ENCODE data around the gene SLC25A39. TPM values are rescaled to one million over a fixed set of nuclear protein-coding genes. Genes with fewer than 3 reads are reported as not detected.

The SLC25A39 gene
- polyA plus RNA-seq, 1 experiment = 84.5 TPM

- H3K4me3 ChIP-seq (ENCODE audit: low read depth, low read length) = peak within 1 kb of the TSS; percentile 74
- TF ChIP-seq, protein P1, sequence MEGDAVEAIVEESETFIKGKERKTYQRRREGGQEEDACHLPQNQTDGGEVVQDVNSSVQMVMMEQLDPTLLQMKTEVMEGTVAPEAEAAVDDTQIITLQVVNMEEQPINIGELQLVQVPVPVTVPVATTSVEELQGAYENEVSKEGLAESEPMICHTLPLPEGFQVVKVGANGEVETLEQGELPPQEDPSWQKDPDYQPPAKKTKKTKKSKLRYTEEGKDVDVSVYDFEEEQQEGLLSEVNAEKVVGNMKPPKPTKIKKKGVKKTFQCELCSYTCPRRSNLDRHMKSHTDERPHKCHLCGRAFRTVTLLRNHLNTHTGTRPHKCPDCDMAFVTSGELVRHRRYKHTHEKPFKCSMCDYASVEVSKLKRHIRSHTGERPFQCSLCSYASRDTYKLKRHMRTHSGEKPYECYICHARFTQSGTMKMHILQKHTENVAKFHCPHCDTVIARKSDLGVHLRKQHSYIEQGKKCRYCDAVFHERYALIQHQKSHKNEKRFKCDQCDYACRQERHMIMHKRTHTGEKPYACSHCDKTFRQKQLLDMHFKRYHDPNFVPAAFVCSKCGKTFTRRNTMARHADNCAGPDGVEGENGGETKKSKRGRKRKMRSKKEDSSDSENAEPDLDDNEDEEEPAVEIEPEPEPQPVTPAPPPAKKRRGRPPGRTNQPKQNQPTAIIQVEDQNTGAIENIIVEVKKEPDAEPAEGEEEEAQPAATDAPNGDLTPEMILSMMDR (IDR thresholded peaks at IDR 0.05; ENCODE audit: insufficient read depth, low read depth, low read length) = peak; percentile 22; the same call in 1 of the 2 replicates
- CTCF ChIA-PET = interaction anchor here (0.5 to 6.2 kb wide), 26 partner anchors 8 to 764 kb away, joined by 3 to 69 read pairs (median 4); partner anchors contain the start of genes ASB16, GPATCH8 and GRN
- H3K27me3 ChIP-seq (ENCODE audit: control insufficient read depth, insufficient read depth, low read length) = peaks cover 5% of the 10 kb centered on the region
- DNase-seq (ENCODE audit: low read depth) = no peak
- POLR2A ChIA-PET = interaction anchor here (0.7 kb wide), 1 partner anchor 115 kb away, joined by 10 read pairs; no protein-coding TSS in a partner anchor
- no peaks in the 10 kb centered on the region for H3K36me3 ChIP-seq (ENCODE audit: control insufficient read depth, insufficient read depth, low read length)
Measured at GRCh38 chr17:44363613-44364159, 39.1 kb upstream of the SLC25A39 start, which contains the start of gene FAM171A2. FAM171A2 (minus strand) TSS chr17:44363853; CDS start chr17:44363714, 139 bp downstream.

DNA sequence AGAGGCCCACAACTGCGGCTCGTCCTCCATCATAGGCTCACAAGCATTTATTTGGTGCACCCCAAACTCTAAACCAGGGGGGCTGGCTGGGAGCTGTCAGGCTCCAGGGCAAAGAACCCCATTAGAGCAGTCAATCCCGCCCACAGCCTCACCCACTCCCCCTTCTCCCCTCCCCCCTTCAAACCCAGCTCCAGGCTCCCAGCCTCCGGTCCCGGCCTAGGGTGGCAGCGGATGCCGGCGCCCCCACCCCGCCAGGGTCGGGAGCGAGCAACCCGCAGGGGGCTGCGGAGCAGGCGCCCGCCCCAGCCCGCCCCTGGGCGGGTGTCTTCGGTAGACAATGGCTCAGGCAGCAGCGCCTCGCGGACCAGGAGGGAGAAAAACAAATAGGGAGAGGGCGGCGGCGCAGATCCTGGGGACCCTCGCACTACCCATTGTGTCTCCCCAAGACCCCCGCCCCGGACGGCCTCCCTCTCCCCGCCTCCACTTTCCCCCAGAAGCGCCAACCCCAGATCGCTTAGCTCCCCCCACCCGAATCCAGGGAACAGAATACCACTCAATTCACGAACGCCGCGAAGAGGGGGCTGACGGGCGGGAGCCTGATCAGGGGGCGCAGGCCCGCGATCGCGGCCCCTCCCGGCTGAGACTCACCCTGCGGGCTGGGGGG lies 38.5 kb upstream of the SLC25A39 start:
- Histone ChIP-seq H3K4me3 (ENCODE audit: low read depth, low read length) (peak overlapping the region; percentile 74), H3K27me3 (ENCODE audit: control insufficient read depth, insufficient read depth, low read length) (peaks cover 5% of the 10 kb centered on the region), H3K36me3 (ENCODE audit: control insufficient read depth, insufficient read depth, low read length) (no peaks in the 10 kb centered on the region)
- DNase-seq (ENCODE audit: low read depth) = no peak
- CTCF ChIA-PET = interaction anchor here (0.5 to 6.2 kb wide), 28 partner anchors 9 to 765 kb away, joined by 3 to 69 read pairs (median 4); partner anchors contain the start of genes ASB16, GPATCH8 and GRN
- POLR2A ChIA-PET = interaction anchor here (0.7 kb wide), 1 partner anchor 116 kb away, joined by 10 read pairs; no protein-coding TSS in a partner anchor
- TF ChIP-seq, protein P1 (IDR thresholded peaks at IDR 0.05; ENCODE audit: insufficient read depth, low read depth, low read length) = no peak

DNA sequence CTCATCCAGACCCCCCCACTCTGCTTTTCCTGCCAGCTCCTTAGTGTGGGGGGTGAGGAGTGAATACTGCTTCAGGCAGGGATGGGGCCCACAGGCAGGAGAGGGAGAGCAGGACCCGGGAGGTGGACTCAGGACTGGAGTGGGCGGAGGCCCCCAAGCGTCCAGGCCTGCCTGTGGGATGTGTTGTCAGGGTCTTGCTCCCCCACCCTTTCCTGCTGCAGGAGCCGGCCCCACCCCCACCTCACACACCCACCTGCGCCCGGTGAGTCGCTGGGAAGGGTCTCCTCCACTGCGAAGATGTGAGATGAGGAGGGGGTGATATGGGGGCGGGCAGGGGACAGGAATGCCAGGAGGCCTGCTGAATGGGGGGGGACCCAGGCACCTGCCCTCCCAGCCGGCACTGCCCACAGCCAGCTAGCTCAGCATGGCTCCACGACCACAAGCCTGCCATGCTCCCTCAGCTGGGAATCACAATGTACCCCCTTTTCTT lies 37.9 kb upstream of the SLC25A39 start:
- ChIA-PET CTCF (interaction anchor here (1.2 to 6.2 kb wide), 8 partner anchors 9 to 160 kb away, joined by 3 to 69 read pairs (median 14); partner anchors contain the start of gene GRN), POLR2A (no interaction called here)
- Histone ChIP-seq H3K36me3 (ENCODE audit: control insufficient read depth, insufficient read depth, low read length) (no peaks in the 10 kb centered on the region), H3K27me3 (ENCODE audit: control insufficient read depth, insufficient read depth, low read length) (peaks cover 5% of the 10 kb centered on the region), H3K4me3 (ENCODE audit: low read depth, low read length) (peak overlapping the region; percentile 74)
- no peak for DNase-seq (ENCODE audit: low read depth)
- TF ChIP-seq, protein P1 (IDR thresholded peaks at IDR 0.05; ENCODE audit: insufficient read depth, low read depth, low read length) = no peak

- ChIA-PET POLR2A (no interaction called here), CTCF (interaction anchor here (0.8 to 6.2 kb wide), 9 partner anchors 10 to 161 kb away, joined by 3 to 69 read pairs (median 9); no protein-coding TSS in a partner anchor)
- Histone ChIP-seq H3K27me3 (ENCODE audit: control insufficient read depth, insufficient read depth, low read length) (peaks cover 5% of the 10 kb centered on the region), H3K4me3 (ENCODE audit: low read depth, low read length) (no peak overlapping the region), H3K36me3 (ENCODE audit: control insufficient read depth, insufficient read depth, low read length) (no peaks in the 10 kb centered on the region)
- DNase-seq (ENCODE audit: low read depth) = no peak
- TF ChIP-seq, protein P1 (IDR thresholded peaks at IDR 0.05; ENCODE audit: insufficient read depth, low read depth, low read length) = no peak
Measured at GRCh38 chr17:44361292-44362260, 37.0 kb upstream of the SLC25A39 start.
